SIG-M5 treated with dmso at 0.1 percent for 504 hours (cell line): ENCODE results near the gene PALS1.

Experiments
- DNase-seq: peaks from one replicate; lab custom pipeline; 2025; ENCODE audit not compliant: unreplicated experiment; lab: John Stamatoyannopoulos, UW

PALS1 gene

GRCh38 chr14:67241411-67242167 lies at the start of gene PALS1:
Gene PALS1, plus strand, starts transcription at chr14:67241435. Its CDS starts 37,736 bp downstream, at chr14:67279171.
- peak; percentile 58 for DNase-seq

GRCh38 chr14:67191768-67192290 lies 49.4 kb upstream of the PALS1 start:
- DNase-seq = no peak

DNA sequence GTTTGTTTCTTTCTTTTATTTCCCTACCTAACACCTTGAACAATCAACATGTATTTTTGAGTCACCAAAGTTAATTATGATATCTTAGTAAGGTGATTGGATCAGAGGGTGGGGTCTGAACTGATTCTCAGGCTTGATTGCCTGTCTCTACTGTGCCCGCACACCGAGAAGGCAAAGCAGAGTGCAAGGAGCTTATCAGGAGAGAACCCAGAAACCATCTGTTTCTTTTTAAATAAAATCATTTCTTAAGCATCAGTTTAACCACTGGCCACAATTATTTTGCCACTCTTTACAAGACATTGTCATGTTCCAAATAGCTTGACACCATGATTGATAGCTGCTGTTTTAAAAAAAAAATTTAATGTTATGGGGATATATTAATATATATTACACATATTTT lies 48.9 kb upstream of the PALS1 start:
- DNase-seq = no peak

DNA sequence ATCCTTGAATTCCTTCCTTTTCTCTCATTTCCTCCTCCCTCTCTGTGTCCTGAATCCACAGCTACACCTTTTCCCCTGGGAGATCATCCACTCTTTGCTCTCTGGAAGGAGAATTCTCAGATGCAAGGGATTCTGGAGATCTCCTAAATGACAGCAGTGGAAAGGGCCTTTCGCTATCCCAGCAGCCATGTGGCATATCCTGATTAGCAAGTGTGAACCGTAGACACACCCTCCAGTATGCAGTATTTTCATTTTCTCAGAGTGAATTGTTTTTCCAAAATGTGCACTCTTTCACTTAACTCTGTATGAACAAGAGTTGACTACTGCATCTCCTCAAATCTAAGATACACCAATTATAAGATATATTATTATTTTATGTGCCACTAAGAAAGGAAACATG lies 46.0 kb upstream of the PALS1 start:
- DNase-seq = no peak

GRCh38 chr14:67199016-67199415 lies 42.2 kb upstream of the PALS1 start:
- no peak for DNase-seq

GRCh38 chr14:67207810-67208209 lies 33.4 kb upstream of the PALS1 start:
- no peak for DNase-seq

DNA sequence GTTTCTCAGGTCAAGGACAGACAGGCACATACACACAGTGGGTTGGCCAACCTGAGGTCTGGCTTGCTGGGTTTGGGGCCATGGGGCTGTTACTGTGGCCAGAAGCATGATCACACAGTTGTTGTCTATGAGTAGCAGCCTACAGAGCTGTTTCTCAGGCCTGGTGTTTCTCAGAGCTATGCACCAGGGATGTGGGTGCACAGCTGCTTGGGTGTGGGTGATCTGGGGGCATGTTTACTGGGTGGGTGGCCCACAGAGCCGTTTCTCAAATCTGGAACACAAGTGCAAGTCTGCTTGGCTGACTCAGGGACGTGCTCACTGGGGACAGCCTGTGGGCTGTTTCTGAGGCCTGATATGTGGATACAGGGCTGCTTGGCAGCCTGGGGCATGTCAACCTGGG lies 23.1 kb upstream of the PALS1 start:
- no peak for DNase-seq

GRCh38 chr14:67221248-67221981 lies 19.8 kb upstream of the PALS1 start:
- DNase-seq = peak; percentile 6

DNA sequence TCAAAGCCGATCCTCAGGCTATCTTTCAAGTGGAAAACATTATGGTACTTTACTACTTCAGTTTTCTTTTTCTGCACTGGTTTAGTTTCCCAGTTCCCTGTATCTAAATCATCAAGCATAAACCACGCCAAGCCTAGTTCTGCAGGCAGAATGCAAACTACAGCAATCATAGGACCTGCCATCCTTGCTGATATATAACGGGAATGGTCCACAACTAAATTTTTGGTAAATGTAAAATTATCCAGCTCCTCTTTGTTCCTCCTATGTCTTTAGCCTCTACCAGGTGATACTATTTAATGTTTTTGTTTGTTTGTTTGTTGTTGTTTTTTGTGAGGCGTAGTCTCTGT lies 19.3 kb upstream of the PALS1 start:
- no peak for DNase-seq

DNA sequence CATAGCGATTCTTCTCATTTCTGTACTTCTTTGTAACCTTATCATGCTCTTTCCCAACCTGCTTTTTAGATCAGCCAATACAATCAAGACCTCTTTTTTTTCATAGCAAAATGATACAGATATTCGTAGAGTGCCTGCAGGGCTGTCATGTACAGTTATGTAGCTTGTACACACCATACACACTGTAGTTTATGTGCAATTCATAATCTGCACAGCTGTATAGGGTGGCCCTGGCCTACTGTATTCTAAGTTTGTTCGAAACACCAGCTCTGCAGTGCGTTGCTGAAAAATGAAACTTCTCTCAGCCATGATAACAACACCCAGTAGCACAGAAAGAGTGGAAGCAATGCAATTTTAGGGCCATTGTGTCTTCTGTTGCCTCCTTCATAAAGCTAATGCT lies 15.7 kb upstream of the PALS1 start:
- DNase-seq = no peak

DNA sequence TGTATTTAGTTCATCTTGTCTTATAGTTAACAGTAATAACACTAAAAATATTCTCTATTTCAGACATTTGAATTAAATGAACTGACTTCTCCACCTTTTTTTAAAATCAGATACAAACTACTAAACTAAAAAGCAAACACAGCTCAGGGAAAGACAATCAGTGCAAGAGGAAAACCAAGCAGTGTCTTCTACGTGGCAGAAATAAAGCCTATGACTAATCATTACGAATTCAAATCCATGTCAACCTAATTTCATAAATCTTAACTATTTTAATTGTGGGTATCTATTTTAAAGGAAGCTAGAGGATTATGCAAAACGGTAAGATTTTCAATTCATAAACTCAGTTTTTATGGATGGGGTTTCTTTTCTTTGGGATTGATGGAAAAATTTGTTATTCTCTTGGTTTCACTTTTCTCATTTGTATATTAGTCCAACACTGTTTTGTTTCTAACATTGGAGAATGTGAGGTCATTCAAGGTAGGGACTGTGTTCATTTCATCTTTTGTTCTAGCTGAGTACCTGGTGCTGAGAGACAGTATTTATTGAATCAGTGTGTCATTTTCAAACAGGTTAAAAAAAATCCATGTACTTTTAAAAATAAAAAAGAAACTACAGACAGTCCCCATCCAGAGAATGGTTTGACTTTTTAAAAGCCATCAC lies 12.8 kb upstream of the PALS1 start:
- DNase-seq = no peak

GRCh38 chr14:67232066-67232465 lies 9.2 kb upstream of the PALS1 start:
- no peak for DNase-seq

- DNase-seq = no peak
Observed at GRCh38 chr14:67232621-67233020, 8.6 kb upstream of the PALS1 start.

GRCh38 chr14:67237591-67237990 lies 3.6 kb upstream of the PALS1 start:
- no peak for DNase-seq

DNA sequence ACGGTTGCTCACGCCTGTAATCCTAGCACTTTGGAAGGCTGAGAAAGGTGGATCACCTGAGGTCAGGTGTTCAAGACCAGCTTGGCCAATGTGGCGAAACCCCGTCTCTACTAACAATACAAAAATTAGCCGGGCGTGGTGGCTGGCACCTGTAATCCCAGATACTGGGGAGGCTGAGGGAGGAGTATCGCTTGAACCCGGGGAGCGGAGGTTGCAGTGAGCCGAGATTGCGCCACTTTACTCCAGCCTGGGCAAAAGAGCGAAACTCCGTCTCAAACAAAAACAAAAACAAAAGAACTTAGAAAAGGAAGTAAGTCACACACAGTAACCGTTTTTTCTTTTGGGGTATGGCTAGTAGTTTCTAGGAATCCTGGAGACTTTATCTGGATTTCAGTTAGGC lies 1.7 kb upstream of the PALS1 start:
- no peak for DNase-seq

DNA sequence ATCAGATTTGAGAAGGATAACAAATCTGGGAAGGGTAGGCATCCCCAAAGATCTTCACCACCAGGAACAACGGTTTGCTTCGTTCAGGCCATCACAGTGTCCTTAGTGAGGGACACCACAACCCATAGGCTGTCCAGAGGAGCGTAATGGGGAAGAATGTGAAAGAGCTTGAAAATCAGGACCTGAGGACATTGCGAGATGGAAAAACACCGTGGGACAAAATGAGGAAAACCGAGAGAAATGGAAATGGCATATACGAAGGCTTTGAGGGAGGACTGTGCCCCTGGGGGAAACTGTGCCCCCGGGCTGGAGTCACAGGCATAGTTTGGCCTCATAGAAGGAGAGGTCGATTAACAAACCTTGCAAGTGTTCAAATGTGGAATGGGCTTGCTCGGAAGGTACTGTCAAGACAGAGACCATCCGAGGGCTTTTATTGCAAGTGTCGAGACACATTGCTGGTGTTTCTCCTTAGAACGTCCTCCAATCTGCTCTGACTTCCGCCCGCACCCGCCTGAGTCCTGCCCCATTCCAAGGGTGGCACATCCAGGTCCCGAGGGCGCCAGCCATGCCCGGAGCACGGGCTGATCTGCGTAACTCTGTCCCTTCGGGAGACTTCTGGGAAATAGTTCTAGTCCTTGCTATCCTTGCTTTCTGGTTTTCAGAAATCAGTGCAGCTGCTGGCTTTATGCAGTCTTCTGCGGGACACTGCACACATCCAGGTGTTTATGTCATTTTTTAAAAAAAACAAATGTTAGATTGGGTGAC lies 885 bp upstream of the PALS1 start:
- peak; percentile 33 for DNase-seq

- peak; percentile 91 for DNase-seq
Observed at GRCh38 chr14:67240978-67241410, 241 bp upstream of the PALS1 start.

GRCh38 chr14:67242168-67242420 lies 859 bp downstream of the PALS1 start:
- DNase-seq = no peak

DNA sequence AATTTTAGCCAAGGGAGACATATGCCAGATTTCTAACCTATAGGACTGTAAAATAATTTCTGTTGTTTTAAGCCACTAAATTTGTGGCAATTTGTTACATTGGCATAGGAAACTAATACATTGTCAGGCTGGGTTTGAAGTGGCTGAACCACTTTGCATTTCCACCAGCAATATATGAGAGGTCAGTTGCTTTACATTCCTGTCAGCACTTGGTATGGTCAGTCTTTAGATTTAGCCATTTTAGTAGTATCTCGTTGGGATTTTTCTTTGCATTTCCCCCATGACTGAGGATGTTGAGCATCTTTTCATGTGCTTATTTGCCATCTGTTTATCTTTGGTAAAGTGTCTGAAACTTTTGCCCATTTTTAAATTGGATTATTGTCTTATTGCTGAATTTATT lies 3.9 kb downstream of the PALS1 start:
- DNase-seq = no peak

- no peak for DNase-seq
Observed at GRCh38 chr14:67251573-67252226, 10.5 kb downstream of the PALS1 start.

- no peak for DNase-seq
Observed at GRCh38 chr14:67253076-67253635, 11.9 kb downstream of the PALS1 start.
